NCI-H1092 (cell line): ENCODE data around the gene SMAD3.

Experiments used
- DNase-seq: peaks from one replicate; lab custom pipeline; 2025; lab: John Stamatoyannopoulos, UW

The SMAD3 gene

DNA sequence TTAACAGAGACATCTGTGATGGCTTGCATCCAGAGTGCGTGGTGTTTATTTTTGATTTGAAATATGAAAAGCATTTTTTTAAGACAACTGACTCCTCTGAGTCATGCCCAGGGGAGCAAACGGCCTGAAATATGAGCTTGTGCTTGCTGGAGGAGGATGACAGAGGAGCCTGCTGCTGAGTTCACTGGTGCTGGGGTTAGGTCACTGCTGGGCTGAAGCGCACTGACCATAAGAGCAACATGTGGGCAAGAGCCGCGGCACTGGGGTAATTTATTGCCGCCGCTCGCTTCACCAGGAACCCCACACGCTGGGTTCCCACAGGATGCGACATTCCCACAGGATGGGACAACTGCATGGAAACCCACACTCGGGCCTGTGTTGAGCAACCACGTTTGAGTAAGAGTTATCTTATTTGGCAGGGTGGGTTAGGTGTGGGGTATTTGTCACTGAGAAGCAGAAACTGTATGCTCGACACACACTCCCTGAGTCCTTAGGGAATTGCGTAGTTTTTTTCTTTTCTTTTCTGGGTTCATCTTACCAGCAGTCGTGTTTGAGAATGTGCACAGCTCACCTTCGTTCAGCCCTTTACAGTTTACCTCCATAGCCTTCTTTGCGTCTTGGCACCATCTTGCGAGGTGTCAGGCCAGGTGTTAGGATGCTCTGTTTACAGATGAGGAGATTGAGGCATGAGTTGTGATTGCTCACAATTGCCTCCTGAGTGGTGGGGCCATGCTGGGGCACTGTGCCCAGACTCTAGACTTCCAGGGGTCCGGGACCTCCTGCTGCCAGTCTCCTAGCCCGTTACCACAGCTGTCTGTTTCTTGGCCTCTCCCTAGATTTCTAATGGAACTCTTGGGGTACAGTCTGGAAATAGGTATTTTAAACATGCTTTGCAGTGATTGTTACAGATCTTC, 60.4 kb downstream of the SMAD3 start:
- DNase-seq: no peak

DNA sequence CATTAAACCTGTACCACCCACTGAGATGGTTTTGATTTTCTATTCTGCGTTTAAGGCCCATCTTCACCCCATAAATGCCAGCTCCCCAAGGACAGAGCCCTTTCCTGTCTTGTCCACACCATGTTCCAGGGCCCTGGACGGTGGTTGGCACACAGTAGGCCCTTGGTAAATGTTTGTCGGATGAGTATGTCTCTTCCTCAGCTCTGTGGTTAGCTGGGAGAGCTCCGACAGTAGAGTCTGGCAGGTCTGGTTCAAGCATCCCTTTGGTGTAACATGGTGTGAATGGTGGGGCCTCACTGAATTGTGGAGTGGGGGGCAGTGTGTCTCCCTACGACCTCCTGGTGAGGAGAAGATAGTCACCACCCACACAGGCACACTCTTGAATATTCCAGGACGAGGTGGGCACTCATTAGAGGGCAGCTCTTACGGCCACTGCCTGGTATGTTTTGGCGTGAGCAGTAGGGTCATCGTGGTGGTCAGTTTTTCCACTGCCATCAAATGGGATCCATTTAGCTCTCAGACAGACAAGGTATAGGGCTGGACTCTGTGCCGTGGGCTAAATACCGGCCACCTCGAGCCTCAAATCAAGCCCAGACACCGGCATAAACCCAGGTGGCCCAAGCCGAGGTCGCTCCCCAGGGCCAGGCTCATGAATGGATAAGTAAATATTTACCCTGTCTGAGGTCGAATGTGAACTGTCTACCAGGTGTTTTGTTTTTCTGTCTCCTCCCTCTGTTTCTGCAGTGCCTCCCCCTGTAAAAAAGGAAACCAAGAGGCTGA, 61.3 kb downstream of the SMAD3 start:
- no peak for DNase-seq

- DNase-seq: no peak
Measured at GRCh38 chr15:67127331-67127664, 61.9 kb downstream of the SMAD3 start.

- no peak for DNase-seq
Measured at GRCh38 chr15:67127965-67128364, 62.6 kb downstream of the SMAD3 start.

- no peak for DNase-seq
Measured at GRCh38 chr15:67130166-67130565, 64.8 kb downstream of the SMAD3 start.

GRCh38 chr15:67130673-67131601, 65.5 kb downstream of the SMAD3 start:
- no peak for DNase-seq

- no peak for DNase-seq
Measured at GRCh38 chr15:67132276-67132675, 66.9 kb downstream of the SMAD3 start.

- no peak for DNase-seq
Measured at GRCh38 chr15:67133026-67133425, 67.6 kb downstream of the SMAD3 start.

GRCh38 chr15:67133738-67134066, 68.3 kb downstream of the SMAD3 start:
- no peak for DNase-seq

GRCh38 chr15:67134067-67134838, 68.9 kb downstream of the SMAD3 start:
- no peak for DNase-seq

DNA sequence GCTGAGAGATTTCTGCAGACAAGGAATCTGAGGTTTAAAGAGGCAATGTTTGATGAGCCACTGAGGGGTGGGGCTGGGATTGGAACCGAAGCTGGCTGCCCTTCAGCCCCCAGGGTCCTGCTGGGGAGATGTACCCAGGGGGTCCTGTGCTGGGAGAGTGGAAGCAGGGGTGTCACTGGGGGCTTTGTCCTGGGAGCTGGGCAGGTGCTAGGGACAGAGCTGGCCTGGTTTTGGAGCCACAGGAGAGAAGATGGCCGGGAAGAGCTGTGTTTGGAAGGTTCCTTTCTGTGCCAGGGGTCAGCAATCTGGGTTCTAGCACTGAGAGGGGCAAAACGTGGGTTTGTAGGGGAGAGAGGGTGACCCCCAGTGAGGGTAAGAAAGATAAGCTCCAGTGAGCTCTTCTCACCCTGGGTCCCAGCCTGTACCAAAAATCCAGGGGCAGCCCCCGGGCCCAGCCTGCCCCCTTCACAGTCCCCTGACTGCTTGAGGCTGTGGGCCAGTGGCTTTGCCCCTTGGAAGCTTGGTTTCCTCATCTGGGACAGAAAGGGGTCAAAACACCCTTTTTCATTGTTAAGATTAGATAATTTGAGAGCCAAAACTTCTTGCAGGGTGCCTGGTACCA, 69.6 kb downstream of the SMAD3 start:
- no peak for DNase-seq

DNA sequence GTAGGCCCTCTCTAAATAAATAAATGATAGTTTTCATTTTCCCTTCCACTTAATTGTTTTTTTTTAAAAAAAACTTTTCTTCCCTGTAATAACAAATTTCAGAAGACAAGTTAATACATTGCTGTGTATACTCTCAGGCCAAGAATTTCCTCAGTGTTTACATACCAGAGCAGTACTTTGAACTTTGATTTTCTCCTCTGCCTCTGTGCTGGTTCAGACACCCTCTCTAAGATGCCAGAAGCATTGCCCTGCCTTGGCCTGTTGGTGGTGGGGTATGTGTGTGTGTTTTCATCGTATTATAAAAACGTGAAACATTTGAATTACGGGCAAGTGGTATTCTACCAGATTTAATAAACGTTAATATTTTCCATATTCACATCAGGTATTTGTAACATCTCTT, 70.1 kb downstream of the SMAD3 start:
- no peak for DNase-seq

- no peak for DNase-seq
Measured at GRCh38 chr15:67136802-67137201, 71.4 kb downstream of the SMAD3 start.

GRCh38 chr15:67137319-67137718, 71.9 kb downstream of the SMAD3 start:
- no peak for DNase-seq

DNA sequence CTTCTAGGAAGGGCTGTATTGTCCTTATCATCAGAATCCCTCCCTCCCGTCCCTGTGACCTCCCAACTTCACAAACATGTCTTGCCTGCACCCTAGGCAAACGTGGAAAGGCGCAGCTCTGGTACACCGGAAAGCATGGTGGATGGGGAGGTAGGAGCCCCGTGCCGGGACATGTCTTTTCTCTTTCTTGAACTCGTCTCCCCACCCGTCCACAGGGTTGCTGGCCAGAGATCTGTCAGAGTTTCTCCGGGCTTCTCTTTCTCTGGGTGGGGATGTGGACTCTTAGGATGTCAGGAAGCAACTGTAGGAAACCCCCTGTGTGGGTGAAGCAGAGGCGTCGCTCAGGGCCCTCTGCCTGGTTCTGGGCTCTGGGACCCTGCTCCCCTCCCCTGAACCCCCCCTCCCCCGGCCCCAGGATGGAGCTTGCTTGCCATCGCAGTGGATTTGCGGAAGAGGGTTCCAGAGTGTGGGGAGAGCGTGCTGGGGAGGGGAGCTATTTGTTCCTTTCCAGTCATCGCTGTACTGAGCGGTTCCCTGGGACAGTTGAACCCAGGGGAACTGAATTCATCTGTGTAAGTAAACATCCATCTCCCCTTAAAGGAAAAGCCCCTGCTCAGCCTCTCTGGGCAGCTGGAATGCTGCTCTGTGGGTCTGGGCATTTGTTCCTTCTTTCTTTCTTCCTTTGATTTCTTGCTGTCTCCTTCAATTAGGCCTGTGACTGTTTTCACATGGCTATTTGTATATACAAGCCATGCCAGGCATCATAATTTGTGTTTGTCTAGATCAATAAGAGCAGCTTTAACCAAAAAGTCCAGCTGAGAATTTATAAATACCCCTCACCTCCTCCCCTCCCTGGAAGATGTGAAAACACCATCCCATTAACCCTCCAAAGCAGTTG, 72.8 kb downstream of the SMAD3 start:
- no peak for DNase-seq

- no peak for DNase-seq
Measured at GRCh38 chr15:67138891-67139855, 73.8 kb downstream of the SMAD3 start.

- DNase-seq: no peak
Measured at GRCh38 chr15:67140078-67140833, 74.9 kb downstream of the SMAD3 start.
